Colonic mucosa (tissue), 4 donors: ENCODE results near the gene PCDHGA5. TPM values are rescaled to one million over a fixed set of nuclear protein-coding genes. Genes with fewer than 3 reads are reported as not detected.

Experiments used
- DNase-seq: peaks from one replicate; pipeline ENCODE4 v3.0.0-alpha.2; 2020
- H3K27ac ChIP-seq: fragments of 200-600 bp; one replicate; pipeline ENCODE4 v1.8.0; 2021
- H3K27me3 ChIP-seq: fragments of 200-600 bp; one replicate; pipeline ENCODE4 v1.8.0; 2021
- H3K36me3 ChIP-seq: fragments of 200-600 bp; one replicate; pipeline ENCODE4 v1.8.0; 2021
- H3K4me1 ChIP-seq: fragments of 200-600 bp; one replicate; pipeline ENCODE4 v1.8.0; 2021; ENCODE audit warnings: mild to moderate bottlenecking
- H3K4me3 ChIP-seq: fragments of 200-600 bp; one replicate; pipeline ENCODE4 v1.8.0; 2021
- H3K9ac ChIP-seq, 2 donors: one replicate each; pipeline ENCODE4 v1.7.0; 2013; ENCODE audit warnings: control low read depth in 2 of 2, low read depth in 2 of 2, low read length in 2 of 2
- H3K9me3 ChIP-seq: fragments of 200-600 bp; one replicate; pipeline ENCODE4 v1.8.0; 2021
- intact Hi-C: fragments of 100-400 bp; cut with DNase I; formaldehyde crosslinking; loops from one replicate; pipeline ENCODE4 v1.14.1; 2022
- total RNA-seq, 2 donors: library from RNA; stranded (reverse); fragmentation: NEBNext Ultra II Directional in 1 of 2; extraction: Animal tissue kit (Norgen Biotek cat#: 25700) in 1 of 2; gene quantifications; one replicate each; pipeline ENCODE4 v1.2.1, GENCODE V29; 2021
- TF ChIP-seq, protein P1 (sequence below): fragments of 200-600 bp; IDR thresholded peaks from one replicate; pipeline ENCODE4 v1.8.0; 2022; ENCODE audit warnings: antibody characterized with exemption, mild to moderate bottlenecking
- donor health status: healthy.
- donor health status: DM: no; HTN: no; CAD: no.
- donor health status: DM: no; HTN: no; CAD: no.

PCDHGA5 gene
- total RNA-seq, 2 donors from 2014 or later, result 0.52 to 1.1 TPM

GRCh38 chr5:141366016-141366896 lies 2.3 kb downstream of the PCDHGA5 start:
- Histone ChIP-seq H3K27me3 (no peaks in the 10 kb centered on the region), H3K4me1 (no peaks in the 10 kb centered on the region), H3K4me3 (no peak overlapping the region), H3K27ac (no peak overlapping the region), H3K9ac (no peak overlapping the region), H3K9me3 (no peaks in the 10 kb centered on the region), H3K36me3 (no peaks in the 10 kb centered on the region)
- intact Hi-C loops, result no loop called here
- no peak for DNase-seq
- TF ChIP-seq, protein P1, sequence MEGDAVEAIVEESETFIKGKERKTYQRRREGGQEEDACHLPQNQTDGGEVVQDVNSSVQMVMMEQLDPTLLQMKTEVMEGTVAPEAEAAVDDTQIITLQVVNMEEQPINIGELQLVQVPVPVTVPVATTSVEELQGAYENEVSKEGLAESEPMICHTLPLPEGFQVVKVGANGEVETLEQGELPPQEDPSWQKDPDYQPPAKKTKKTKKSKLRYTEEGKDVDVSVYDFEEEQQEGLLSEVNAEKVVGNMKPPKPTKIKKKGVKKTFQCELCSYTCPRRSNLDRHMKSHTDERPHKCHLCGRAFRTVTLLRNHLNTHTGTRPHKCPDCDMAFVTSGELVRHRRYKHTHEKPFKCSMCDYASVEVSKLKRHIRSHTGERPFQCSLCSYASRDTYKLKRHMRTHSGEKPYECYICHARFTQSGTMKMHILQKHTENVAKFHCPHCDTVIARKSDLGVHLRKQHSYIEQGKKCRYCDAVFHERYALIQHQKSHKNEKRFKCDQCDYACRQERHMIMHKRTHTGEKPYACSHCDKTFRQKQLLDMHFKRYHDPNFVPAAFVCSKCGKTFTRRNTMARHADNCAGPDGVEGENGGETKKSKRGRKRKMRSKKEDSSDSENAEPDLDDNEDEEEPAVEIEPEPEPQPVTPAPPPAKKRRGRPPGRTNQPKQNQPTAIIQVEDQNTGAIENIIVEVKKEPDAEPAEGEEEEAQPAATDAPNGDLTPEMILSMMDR, result no peak

- intact Hi-C loops, result no loop called here
- H3K4me3 ChIP-seq, result no peak within 1 kb of the TSS
Measured at GRCh38 chr5:141369994-141370848, 6.3 kb downstream of the PCDHGA5 start, which contains the start of gene PCDHGB3. TSS of gene PCDHGB3 (plus strand) at chr5:141370242. CDS start at chr5:141370395, 153 bp downstream.

DNA sequence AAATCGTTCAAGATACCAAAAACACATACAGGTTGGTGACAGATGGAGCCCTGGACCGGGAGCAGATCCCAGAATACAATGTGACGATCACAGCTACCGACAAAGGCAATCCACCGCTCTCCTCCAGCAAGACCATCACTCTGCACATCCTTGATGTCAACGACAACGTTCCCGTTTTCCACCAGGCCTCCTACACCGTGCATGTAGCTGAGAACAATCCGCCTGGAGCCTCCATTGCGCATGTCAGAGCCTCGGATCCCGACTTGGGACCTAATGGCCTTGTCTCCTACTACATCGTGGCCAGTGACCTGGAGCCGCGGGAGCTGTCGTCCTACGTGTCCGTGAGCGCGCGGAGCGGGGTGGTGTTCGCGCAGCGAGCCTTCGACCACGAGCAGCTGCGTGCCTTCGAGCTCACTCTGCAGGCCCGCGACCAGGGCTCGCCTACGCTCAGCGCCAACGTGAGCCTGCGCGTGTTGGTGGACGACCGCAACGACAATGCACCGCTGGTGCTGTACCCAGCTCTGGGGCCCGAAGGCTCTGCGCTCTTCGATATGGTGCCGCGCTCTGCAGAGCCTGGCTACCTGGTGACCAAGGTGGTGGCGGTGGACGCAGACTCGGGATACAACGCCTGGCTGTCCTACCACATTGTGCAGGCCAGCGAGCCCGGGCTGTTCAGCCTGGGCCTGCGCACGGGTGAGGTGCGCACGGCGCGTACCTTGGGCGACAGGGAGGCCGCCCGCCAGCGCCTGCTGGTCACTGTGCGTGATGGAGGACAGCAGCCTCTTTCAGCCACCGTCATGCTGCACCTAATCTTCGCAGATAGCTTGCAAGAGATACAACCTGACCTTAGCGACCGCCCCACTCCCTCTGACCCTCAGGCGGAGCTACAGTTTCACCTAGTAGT lies 7.9 kb downstream of the PCDHGA5 start:
- Histone ChIP-seq H3K27me3 (no peaks in the 10 kb centered on the region), H3K9ac (no peak overlapping the region), H3K36me3 (no peaks in the 10 kb centered on the region), H3K4me1 (no peaks in the 10 kb centered on the region), H3K27ac (no peak overlapping the region), H3K4me3 (no peak overlapping the region), H3K9me3 (peaks cover 13% of the 10 kb centered on the region)
- intact Hi-C loops, result no loop called here
- TF ChIP-seq, protein P1, result no peak
- DNase-seq, result no peak

More at GRCh38 chr5:141369994-141370848, 6.3 kb downstream of the PCDHGA5 start, which contains the start of gene PCDHGB3:
- H3K27me3 ChIP-seq, result no peaks in the 10 kb centered on the region
- H3K4me1 ChIP-seq, result no peaks in the 10 kb centered on the region
- H3K27ac ChIP-seq, result no peak within 1 kb of the TSS
- H3K36me3 ChIP-seq, result no peaks in the 10 kb centered on the region
- peaks cover 13% of the 10 kb centered on the region for H3K9me3 ChIP-seq
- no peak for DNase-seq
- TF ChIP-seq, protein P1, result no peak
- H3K9ac ChIP-seq, result no peak within 1 kb of the TSS

DNA sequence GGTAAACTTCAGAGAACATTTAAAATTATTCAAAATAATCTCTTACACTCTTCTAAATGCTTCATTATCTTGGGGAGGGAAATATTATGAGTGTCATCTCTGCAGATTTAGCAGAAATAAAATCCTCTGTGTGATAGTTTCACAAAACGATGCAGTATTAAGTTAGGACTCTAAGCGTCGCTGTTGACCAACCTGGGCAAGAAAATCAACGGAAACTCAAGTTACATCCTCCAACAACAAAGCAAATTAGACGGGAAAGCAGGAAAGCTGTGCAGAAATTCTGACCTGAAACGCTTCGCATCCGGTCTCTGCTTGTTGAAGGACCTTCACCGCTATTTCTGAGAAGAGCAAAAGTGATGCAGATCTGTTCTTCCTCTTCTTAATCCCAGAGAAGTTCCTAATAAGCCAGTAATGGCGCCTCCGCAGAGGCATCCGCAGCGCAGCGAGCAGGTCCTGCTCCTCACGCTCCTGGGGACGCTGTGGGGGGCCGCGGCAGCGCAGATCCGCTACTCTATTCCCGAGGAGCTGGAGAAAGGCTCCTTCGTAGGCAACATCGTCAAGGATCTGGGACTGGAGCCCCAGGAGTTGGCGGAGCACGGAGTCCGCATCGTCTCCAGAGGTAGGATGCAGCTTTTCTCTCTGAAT lies 9.8 kb downstream of the PCDHGA5 start, which contains the start of gene PCDHGA6:
TSS of gene PCDHGA6 (plus strand) at position 219 of the 645 bp plus-strand sequence. CDS start at position 412, 193 bp downstream.
- H3K27me3 ChIP-seq, result no peaks in the 10 kb centered on the region
- H3K27ac ChIP-seq, result no peak within 1 kb of the TSS
- no peaks in the 10 kb centered on the region for H3K4me1 ChIP-seq
- no peak for DNase-seq
- TF ChIP-seq, protein P1, result no peak
- H3K9me3 ChIP-seq, result peaks cover 13% of the 10 kb centered on the region
- no peaks in the 10 kb centered on the region for H3K36me3 ChIP-seq
- intact Hi-C loops, result no loop called here
- no peak within 1 kb of the TSS for H3K9ac ChIP-seq
- no peak within 1 kb of the TSS for H3K4me3 ChIP-seq
